ENCODE measurements around the gene ABR.
"Not testable (repeated sequence)": the region's sequence is repeated elsewhere in the genome, so short reads cannot be mapped to it uniquely, and the experiment has no call there.

Gene ABR

GRCh38 chr17:1045456-1045855 is 134.3 kb downstream of the ABR start:
- no peak overlapping the region for H3K4me3 ChIP-seq (ENCODE audit: low read depth, low read length)
- TF ChIP-seq, protein P1, sequence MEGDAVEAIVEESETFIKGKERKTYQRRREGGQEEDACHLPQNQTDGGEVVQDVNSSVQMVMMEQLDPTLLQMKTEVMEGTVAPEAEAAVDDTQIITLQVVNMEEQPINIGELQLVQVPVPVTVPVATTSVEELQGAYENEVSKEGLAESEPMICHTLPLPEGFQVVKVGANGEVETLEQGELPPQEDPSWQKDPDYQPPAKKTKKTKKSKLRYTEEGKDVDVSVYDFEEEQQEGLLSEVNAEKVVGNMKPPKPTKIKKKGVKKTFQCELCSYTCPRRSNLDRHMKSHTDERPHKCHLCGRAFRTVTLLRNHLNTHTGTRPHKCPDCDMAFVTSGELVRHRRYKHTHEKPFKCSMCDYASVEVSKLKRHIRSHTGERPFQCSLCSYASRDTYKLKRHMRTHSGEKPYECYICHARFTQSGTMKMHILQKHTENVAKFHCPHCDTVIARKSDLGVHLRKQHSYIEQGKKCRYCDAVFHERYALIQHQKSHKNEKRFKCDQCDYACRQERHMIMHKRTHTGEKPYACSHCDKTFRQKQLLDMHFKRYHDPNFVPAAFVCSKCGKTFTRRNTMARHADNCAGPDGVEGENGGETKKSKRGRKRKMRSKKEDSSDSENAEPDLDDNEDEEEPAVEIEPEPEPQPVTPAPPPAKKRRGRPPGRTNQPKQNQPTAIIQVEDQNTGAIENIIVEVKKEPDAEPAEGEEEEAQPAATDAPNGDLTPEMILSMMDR (IDR thresholded peaks at IDR 0.05; ENCODE audit: borderline replicate concordance, insufficient read depth, low read depth, low read length), result no peak

- not testable (repeated sequence) for H3K4me3 ChIP-seq (ENCODE audit: low read depth, low read length)
Observed at GRCh38 chr17:1044387-1045009, 135.3 kb downstream of the ABR start.

GRCh38 chr17:1043601-1044251 is 136.1 kb downstream of the ABR start:
- TF ChIP-seq, protein P1 (IDR thresholded peaks at IDR 0.05; ENCODE audit: borderline replicate concordance, insufficient read depth, low read depth, low read length), result no peak

DNA sequence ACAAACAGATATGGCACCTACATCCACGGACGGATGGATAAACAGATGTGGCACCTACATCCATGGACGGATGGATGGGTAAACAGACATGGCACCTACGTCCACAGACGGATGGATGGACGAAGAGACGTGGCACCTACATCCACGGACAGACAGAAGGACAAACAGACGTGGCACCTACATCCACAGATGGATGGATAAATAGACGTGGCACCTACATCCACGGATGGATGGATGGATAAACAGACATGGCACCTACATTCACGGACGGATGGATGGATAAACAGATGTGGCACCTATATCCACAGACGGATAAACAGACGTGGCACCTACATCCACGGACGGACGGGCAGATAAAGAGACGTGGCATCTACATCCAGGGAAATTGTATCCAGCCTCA is 137.3 kb downstream of the ABR start:
- TF ChIP-seq, protein P1 (IDR thresholded peaks at IDR 0.05; ENCODE audit: borderline replicate concordance, insufficient read depth, low read depth, low read length), result no peak

More at GRCh38 chr17:1043601-1044251, 136.1 kb downstream of the ABR start:
- no peak overlapping the region for H3K4me3 ChIP-seq (ENCODE audit: low read depth, low read length)

DNA sequence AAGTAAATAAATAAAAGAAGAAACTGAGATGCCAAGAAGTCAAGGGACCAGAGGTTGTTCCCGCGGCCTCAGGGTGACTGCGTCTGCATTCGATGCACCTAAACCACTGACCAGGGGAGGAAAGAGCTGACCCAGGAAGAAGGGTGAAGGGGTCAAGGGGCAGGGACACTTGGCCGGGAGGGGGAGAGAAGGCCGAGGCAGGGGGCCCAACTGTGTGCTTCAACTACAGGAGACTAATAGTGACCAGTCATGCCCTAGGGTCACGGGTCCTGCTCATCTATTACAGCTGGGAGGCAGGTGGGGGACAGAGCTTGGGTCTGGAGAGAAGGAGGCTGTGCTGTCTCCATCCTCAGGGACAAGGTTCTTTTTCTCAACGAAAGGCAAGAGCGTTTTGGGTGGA is 138.0 kb downstream of the ABR start:
- H3K4me3 ChIP-seq (ENCODE audit: low read depth, low read length), result no peak overlapping the region
- TF ChIP-seq, protein P1 (IDR thresholded peaks at IDR 0.05; ENCODE audit: borderline replicate concordance, insufficient read depth, low read depth, low read length), result no peak

More for the DNA sequence above, 137.3 kb downstream of the ABR start:
- no peak overlapping the region for H3K4me3 ChIP-seq (ENCODE audit: low read depth, low read length)

DNA sequence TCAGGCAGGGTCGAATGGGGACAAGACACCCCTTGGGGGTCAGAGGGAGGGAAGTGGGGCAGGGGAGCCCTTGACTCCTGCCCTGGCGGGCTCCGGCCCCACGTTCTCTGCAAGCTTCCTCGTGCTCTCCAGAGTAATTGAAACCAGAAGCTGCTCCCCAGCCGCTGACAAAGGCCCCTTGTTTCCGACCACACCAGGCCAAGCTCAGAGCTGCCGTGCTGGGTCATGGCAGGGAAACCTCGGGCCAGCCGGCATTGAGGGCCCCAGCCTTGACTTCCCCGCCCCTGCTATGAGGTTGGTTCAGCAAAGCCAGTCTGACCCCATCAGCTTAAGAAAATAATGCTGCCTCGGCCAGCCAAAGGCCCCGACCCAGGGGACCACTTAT is 139.6 kb downstream of the ABR start:
- H3K4me3 ChIP-seq (ENCODE audit: low read depth, low read length), result no peak overlapping the region
- TF ChIP-seq, protein P1 (IDR thresholded peaks at IDR 0.05; ENCODE audit: borderline replicate concordance, insufficient read depth, low read depth, low read length), result no peak

GRCh38 chr17:1039511-1040215 is 140.1 kb downstream of the ABR start:
- no peak overlapping the region for H3K4me3 ChIP-seq (ENCODE audit: low read depth, low read length)
- TF ChIP-seq, protein P1 (IDR thresholded peaks at IDR 0.05; ENCODE audit: borderline replicate concordance, insufficient read depth, low read depth, low read length), result no peak

Measured in GM12875 (cell line).